ENCODE data around the gene RRM2. TPM values are rescaled to one million over a fixed set of nuclear protein-coding genes. Genes with fewer than 3 reads are reported as not detected.
"Not testable (repeated sequence)": the region's sequence is repeated elsewhere in the genome, so short reads cannot be mapped to it uniquely, and the experiment has no call there.

RRM2 gene
- total RNA-seq, 1 donor from 2014 or later: 5.4 TPM

DNA sequence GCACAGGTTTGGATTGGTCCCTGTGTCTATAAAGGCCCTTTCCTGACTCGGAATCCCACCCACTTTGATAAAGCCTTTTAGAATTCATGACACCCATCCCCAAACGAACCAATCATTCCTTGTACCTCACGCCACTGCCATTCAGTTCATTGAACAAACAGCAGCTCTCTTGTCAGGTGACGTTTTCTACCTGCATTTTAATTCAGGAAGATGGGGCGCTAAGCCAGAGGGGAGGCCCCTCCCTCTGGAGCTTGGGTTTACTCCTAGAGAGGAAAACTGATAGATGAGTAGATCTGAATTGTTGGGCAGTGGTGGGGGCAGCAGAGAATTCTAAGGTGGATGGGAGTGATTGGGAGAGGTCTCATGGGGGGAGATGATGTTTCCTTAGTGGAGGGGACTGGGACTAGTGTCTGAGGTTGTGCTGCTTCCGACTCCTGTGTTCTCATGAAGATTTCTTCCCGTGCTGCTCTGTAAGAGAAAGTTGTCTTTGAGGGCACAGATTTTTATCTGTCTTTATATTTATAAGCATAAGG, 9.6 kb downstream of the RRM2 start:
- no peak for DNase-seq (ENCODE audit: low spot score)

DNA sequence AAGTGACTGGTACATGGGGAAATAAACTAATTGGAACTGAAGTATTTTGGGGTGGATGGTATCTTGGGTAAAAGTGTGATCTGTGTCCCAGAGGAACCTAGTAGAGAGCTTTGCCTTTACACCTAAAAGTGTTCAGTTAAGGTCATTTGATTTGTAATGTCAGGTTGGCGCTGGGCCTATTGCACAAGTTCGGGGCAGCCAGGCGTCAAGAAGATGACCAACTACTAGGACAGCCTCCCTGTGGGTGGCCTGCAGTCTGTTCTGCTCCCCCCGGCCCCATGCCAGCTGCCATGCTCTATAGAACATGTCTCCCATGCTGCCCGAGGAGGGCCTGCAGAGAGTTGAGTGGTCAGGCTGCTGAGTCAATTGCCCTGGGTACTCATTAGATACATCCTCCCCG, 10.1 kb downstream of the RRM2 start:
- DNase-seq (ENCODE audit: low spot score): no peak

DNA sequence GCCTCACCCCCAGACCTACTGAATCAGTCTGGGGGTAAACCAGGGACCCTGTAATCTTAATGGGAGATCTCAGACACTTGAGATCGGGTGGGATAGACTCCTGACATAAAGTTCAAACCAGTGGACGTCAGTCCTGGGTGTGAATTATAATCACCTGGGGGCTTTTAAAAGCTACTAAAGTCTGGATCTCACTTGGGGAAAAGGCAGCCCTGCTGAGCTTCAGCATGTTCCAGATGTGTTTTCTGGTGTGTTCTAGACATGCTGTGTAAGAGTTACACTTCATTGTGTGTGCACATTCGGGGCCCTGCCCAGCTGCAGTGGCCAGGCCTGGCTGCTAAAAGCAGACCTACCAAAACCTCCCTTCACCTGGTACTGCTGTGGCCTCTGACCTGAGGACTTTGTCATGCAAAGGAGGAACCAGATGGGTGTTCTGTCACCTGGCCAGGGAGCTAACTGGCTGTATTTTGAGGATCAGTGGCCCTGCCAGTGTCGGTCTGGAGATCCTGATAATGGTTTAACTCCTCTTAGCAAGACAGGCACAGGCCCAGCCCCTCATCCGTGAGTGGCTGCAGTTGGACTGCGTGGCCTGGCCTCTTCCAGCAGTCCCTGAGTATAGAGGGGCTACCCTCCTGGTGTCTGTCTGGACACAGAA, 10.6 kb downstream of the RRM2 start:
- no peak for DNase-seq (ENCODE audit: low spot score)

DNA sequence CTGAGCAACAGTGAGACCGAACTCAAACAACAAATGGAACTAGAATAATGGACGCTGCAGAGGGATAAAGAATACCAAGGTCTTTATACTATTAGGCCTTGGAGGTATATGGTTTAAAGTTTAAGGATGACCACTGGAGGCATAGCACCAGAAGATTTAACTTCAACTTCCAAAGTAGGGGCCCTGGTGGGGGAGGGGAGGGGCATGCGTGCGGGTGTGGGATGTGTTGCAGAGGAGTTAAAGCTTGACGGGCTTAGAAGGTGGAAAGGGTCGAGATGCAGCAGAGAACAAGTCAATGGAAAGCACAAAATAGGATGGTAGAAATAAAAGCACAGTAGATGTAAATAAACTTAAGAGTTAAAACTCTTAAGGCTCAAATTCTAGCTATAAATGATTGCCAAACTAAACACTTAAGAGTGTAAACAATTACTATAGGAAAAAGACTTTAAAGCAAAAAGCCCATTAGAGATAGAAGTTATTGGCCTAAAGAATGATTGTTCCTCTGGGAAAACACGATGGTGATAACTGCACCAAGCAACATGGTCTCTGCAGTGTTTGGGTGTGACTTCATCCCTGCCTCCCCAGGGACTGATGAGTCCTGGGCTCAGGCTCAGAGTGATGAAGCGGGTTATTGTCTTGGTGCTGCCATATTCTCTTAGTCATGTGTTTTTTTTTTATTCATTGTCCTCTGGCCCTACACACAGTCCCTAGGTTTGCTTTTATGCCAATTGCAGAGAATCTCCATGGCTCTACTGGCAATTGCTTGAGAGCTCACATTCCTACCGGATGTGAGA, 13.0 kb downstream of the RRM2 start:
- no peak for DNase-seq (ENCODE audit: low spot score)

DNA sequence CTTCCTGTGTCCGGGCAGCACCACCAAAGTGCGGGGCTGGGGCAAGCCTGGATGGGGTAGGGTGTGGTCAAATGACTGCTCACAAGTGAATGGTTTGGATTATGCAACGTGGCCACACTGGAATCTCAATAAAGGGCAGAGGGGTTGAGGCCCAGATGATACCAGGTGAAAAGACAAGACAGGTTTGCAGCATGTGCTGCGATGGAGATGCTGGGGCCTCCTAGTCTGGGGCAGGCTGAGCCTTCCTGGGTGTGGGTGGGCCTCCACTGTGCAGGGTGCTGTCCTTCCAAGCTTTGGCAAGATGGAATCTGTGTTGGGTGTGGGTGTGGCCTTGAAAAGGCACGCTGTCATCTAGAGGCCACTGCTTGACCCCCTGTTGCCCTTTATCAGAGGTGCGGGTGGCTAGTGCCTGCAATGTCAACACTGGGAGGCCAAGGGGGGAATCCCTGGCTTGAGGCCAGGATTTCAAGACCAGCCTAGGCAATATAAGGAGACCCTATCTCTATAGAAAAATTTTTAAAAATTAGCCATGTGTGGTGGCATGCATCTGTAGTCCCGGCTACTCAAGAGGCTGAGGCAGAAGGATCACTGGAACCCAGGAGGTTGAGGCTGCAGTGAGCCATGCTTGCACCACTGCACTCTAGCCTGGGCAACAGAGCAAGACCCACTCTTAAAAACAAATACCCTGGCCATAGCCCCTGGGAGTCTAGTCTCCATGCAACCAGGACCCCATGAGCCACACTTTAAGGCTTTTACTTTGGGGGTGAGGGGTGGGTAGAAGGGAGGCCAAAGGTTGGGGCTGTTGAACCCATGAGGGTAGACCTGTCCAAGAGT, 13.8 kb downstream of the RRM2 start:
- no peak for DNase-seq (ENCODE audit: low spot score)

DNA sequence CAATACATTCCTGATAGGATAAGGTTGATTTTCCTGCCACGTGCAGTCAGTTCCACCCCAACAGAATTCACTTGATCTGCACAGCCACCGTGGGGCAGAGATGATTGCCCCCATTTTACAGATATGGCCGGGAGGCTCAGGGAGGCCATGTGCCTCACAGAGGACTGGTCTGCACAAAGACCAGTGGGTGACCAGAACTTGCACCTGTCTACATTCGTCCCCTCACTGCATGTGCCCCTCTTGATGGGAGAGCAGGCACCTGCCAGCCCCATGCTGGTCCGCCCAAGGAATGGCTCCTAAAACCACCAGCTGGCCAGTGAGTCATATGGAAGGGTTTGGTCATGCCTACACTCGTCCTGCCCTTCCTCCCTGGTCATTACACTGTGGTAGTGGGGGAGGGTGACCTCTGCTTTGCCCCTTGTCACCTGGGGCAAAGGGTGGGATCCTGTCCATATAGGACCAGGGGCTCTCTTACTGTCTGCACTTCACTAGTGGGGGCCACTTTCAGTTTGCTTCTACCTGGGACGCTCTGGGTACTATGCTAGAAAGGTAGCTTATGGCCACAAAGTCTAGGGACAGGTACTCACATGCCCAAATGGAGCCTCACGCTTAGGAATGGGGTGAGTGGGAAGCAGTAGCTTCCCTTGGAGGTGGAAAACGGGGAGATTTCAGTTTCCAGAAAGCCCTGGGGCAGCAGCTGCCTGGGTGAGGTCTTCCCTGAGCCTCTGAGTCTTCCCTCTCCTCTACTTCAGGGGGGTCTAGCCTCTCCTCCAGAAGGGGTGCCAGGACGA, 14.7 kb downstream of the RRM2 start:
- no peak for DNase-seq (ENCODE audit: low spot score)

DNA sequence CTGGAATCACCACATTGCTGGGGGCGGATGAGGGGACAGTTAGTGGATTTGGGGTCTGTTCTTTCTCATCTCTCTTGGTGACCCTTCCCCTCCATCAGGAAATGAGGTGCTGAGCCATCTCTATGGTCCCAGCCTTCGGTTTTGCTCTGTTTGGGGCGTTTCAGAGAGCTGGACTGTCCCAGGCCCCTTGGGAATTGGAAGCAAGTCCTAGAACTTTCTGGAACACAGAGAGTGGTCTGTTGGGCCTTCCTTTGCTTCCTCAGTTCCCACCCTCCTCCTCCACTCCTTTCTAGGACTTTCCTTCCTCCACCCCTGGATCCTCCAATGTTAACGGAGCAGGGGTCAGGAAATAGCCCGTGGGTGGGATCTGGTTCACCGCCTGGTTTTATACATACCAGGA, 17.0 kb downstream of the RRM2 start:
- DNase-seq (ENCODE audit: low spot score): no peak

DNA sequence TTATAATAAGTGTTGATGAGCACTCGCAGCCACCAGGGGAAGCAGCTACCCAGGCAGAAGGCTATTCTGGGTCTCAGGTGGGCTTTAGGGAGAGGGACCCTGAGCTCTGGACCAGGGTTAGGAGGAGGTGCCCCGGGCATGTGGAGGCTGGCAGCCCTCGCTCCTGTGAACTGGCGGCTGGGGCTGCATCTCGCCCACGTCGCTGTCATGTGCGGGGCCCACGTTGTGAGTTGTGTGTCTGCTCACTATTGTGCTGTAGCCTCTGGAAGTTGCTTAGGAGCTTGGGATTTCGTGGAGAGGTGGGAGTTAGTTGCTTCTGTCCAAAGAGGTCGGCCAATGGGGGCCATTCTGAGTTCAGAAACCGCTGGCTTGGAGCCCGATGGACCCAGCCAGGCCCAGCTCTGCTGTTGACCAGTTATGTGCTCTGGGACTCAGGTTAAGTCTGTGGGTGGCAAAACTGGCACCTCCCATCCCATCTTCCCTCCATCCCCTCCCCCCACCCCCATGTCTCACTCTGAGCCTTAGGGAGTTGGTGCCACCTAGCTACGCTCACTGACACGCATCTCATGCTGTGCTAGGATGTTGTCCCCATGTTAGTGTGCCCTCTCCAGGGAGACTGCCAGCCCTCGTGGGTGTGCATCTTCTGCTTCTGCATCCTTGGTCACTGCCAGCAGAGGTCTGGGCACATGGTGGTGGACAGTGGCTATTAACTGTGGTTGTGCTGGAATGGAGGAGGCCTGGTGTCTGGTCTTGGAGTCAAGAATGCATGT, 18.5 kb downstream of the RRM2 start:
- DNase-seq (ENCODE audit: low spot score): no peak

DNA sequence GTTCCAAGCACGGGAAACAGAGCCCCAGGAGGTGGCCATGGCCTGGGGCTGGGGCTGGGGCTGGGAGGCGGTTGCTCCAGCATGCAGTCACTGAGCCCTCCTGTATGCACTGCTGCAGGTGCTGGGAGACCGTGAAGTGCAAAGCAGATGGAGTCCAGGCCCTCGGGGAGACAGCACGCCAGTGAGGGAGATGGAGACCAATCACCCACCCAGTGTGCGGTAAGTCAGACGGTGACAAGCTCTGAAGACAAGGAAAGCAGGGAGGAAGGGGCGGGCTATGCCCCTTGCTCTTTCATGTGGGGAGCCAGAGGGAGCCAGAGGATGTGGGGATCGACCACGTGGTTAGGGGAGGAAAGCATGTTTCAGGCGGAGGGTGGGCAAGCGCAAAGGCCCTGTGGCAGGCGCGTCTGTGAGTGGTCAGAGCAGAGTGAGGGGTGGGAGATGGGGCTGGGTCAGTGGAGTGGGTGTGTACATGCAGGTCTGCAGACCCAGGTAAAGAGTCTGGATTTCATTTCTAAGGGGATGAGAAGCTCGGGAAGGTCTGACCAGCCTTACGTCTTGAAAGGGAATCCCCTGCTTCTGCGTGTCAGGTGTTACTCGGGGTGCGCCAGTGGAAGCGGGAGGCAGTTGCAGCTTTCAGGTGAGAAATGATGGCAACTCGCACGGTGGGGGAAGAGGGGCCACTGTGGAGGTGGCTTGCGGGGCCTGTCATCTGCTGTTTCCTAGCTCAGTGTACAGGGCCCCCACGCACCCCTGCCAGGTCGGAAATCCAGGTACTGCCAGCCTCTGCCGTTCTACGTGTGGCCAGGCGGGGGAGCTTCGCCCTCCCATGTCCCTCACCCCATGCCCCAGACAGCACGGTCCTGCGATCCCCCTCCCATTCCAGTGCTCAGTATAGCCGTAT, 19.4 kb downstream of the RRM2 start:
- no peak for DNase-seq (ENCODE audit: low spot score)

DNA sequence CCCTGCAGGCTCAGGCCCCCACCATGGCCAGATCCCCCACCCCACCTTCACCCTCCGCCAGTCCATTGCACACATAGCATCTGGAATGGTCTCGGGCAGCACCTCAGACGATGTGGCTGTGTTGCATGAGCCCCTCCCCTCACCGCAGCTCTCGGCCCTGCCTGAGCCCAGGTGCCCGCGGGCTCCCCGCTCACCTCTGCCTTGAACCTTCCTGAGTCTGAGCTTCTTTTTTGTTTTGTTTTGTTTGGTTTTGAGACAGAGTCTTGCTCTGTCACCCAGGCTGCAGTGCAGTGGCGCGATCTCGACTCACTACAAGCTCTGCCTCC, 20.1 kb downstream of the RRM2 start:
- DNase-seq (ENCODE audit: low spot score): no peak

DNA sequence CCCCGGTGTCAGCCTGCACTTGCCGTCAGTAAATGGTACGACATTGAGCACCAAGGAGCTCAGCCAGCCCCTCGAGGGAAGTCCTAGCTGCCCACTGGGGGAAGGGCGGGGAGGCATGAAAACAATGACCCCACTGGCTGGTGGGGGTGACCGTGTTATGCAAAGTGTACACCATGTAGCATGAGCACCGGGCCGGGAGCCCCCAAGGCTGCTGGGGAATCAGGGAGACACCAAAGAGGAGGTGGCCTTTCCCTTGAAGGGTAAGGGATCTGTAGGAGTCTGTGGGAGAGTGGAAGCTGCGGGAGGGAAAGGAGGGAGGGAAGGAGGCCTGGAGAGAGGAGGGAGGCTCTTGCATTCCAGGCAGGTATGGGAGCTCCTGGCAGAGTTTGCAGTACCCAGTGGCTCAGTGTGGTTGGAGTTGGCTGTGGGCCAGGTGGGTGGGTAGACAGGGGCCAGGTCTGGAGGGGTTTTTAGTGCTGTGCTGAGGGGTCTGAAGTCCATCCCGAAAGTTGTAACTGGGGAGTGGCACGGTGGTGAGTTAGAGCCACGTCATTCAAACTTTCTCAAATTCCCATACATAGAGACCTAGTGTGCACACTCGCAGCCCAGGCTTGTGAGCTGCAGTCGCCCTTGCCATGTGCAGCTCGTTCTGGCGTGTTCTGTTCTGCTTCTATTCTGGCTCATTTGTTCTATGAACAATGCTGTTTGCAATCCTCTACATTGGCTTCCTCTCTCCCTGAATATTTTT, 22.4 kb downstream of the RRM2 start:
- no peak for DNase-seq (ENCODE audit: low spot score)

DNA sequence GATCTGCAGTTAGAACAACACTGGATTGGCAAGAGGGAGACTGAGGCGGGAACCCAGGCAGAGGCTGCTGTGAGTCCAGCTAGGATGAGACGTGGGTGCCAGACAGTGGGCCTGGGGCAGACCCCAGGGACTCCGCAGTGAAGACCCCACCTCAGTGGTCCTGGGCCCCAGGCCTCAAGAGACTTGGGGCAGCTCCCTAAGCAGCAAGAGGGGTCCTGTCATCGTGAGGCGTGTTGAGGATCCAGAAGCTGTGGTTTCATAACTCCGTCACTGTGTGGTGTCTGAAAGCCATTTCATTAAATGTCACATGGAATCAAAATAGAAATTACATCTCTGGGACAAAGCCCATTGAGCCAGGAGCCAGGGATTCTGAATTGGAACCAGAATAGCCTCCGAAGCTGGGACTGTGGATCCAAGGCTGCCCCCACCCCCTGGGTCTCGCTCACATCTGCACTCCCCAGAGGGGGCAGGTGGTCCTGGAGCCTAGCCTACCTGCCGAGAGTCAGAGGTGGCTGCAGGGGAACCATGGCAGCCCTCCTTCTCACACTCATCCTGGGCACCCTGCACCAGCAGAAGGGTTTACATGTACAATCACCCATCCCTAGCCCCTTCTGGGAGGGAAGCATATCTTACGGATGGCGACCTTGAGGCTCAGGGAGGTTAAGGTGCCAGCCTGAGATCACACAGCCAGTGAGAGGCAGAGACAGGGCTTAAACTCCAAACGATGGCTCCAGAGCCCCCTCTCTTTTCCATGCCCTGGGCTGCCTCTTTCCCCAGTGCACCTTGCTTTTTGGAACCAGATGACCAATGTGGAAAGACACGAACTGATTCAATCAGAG, 23.2 kb downstream of the RRM2 start:
- DNase-seq (ENCODE audit: low spot score): no peak

DNA sequence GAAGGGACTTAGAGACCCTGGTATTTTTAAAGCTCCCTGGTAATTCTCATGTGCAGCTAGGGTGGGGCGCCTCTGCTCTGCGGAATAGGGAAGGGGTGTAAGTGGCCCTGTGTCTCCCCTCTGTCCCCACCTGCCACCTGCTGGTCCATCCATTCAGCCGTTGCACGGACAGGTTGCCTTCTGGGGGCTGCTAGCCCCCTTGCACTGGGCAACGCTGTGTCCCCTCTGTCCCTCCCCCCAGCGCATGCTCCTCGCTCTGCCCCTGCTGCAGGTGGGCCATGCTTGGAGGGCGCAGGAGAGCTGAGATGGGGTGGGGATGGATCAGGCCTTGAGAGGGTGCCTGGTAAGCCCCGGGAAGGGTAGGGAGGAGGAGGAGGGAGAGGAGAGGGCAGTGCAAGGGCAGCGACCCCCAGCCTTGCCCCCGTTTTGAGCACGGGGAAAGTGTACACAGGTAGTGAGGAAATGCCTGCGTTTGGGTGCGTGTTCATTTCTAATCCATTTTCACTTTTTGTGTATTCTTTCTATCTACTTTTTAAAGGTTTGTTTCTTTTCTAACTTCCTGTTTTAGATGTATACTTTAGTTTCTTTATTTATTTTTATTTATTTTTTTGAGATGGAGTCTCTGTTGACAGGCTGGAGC, 23.9 kb downstream of the RRM2 start:
- DNase-seq (ENCODE audit: low spot score): no peak

DNA sequence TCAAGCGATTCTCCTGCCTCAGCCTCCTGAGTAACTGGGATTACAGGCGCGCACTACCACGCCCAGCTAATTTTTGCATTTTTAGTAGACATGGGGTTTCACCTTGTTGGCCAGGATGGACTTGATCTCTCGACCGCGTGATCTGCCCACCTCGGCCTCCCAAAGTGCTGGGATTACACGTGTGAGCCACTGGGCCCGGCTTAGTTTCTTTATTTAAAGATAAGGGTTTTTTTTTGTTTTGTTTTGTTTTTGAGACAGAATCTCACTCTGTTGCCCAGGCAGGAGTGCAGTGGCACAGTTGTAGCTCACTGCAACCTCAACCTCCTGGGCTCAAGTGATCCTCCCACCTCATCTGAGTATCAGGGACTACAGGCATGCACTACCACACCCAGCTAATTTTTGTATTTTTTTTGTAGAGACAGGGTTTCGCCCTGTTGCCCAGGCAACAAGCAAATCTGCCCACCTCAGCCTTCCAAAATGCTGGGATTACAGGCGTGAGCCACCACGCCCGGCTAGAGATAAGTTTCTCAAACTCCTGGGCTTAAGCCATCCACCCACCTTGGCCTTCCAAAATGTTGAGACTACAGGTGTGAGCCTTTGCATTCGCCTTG, 24.6 kb downstream of the RRM2 start:
- not testable (repeated sequence) for DNase-seq (ENCODE audit: low spot score)

DNA sequence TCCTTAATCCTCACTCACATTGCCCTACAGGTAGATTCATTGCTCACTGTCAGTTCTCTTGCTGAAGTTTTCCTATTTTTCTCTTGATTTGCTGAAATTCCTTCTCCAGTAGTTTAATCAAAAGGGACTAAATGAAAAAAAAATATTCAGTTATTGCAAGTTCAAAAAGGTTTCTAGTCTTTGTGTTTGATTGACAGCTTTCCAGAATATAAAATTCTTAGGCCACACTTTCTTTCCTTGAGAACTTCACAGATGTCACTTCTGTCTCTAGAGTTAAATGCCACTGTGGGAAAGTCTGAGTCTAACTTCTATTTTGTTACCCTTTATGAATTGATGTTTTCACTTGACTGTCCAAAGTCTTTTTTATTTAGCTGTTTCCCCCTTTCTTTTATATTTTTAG, 25.7 kb downstream of the RRM2 start:
- no peak for DNase-seq (ENCODE audit: low spot score)

DNA sequence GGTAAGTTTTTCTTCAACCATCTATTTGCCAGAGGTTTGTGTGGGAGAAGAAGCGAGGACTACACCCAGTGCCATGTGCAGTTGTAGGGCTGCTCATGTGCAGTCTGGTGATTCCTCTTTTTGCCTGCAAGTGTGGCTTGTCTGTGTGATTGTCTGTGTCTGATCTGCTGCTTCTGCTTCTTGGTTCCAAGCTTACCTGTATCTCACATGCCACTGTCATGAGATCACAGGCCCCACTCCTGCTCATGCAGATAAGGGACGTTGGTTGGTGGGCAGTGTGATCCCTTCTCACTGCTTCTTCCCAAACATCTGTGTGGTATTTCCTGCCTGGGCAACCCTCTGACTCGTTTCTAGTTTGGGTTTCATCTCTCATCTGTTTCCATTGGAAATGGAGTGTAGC, 27.1 kb downstream of the RRM2 start:
- DNase-seq (ENCODE audit: low spot score): no peak

DNA sequence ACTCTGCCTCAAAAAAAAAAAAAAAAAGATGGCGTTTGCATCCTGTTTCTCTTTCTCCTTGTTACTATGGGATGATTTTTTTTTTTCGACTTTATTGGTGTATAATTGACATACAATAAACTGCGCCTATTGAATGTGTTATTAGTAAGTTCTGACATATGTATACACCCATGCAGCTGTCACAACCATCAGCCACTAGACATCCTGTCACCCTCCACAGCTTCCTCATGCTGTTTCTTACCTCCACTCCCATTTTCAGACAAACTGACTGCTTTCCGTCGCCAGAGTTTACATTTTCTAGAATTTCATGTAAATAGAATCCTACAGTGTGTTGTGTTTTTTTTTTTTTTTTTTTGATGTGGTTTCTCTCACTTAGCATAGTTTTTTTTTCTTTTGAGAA, 27.9 kb downstream of the RRM2 start:
- DNase-seq (ENCODE audit: low spot score): no peak
